HepG2 (cell line): ENCODE data around the gene ERMAP. TPM values are rescaled to one million over a fixed set of nuclear protein-coding genes. Genes with fewer than 3 reads are reported as not detected.

Experiments
- ATAC-seq: fragments of 200-7000 bp; cut with Tn5 transposase; 3 replicates; pipeline ENCODE4 v1.9.1; 2020; ENCODE audit warnings: mild to moderate bottlenecking, moderate library complexity
- BruUV-seq: library from RNA; stranded (reverse); fragments of 400-500 nt; replicated peaks from 2 replicates; lab custom pipeline; 2021; lab: Mats Ljungman, UMichigan
- CTCF ChIA-PET: fragments of 300-600 bp; formaldehyde crosslinking; extraction: SDS; loops from one replicate; lab custom pipeline; 2021; ENCODE audit warnings: low total read pairs, inconsistent platforms, low intra/inter-chr PET ratio; lab: Yijun Ruan, JAX
- POLR2A ChIA-PET: fragments of 350-600 bp; sonication (Branson Sonifier 250); formaldehyde crosslinking; loops from one replicate; lab custom pipeline; 2020; ENCODE audit warnings: antibody characterized with exemption, inconsistent platforms; lab: Yijun Ruan, JAX
- DNase-seq: peaks from one replicate; pipeline ENCODE4 v3.0.0-alpha.2; 2015; ENCODE audit warnings: low spot score
- FAIRE-seq: peaks from 3 replicates; lab custom pipeline; 2011; peaks lifted over from hg19 to GRCh38; lab: Jason Lieb, UNC
- H2AFZ ChIP-seq: one replicate; pipeline ENCODE4 v1.6.1; 2011; ENCODE audit warnings: low read length, inconsistent platforms
- H3K27ac ChIP-seq: fragments of 300-600 bp; 3 replicates; pipeline ENCODE4 v1.8.0; 2011; ENCODE audit warnings: mixed run types, mild to moderate bottlenecking, mixed read lengths, low read length, inconsistent platforms; ENCODE audit not compliant: insufficient read depth; ENCODE audit errors: extremely low read length
- H3K27me3 ChIP-seq, 2 experiments: fragments of 200-600 bp in 1 of 2; 2 replicates in 1 of 2; 3 replicates in 1 of 2; pipeline versions ENCODE4 v1.6.0 to v1.8.0; 2011; ENCODE audit warnings: low read length in 2 of 2, mild to moderate bottlenecking in 2 of 2, moderate library complexity in 2 of 2, inconsistent platforms in 1 of 2; ENCODE audit not compliant: insufficient read depth in 2 of 2, control insufficient read depth in 1 of 2
- H3K36me3 ChIP-seq, 2 experiments: fragments of 200-600 bp in 1 of 2; replicated peaks in 1 of 2; 2 replicates in 1 of 2; 3 replicates in 1 of 2; pipeline versions ENCODE4 v1.5.1 to v1.8.0; 2011; ENCODE audit warnings: low read length in 2 of 2, inconsistent platforms in 1 of 2; ENCODE audit not compliant: insufficient read depth in 2 of 2, control insufficient read depth in 1 of 2
- H3K4me1 ChIP-seq: 2 replicates; pipeline ENCODE4 v1.5.1; 2012; ENCODE audit warnings: low read length, inconsistent platforms; ENCODE audit not compliant: insufficient read depth
- H3K4me2 ChIP-seq: 2 replicates; pipeline ENCODE4 v1.6.0; 2011; ENCODE audit warnings: low read depth, low read length, inconsistent platforms
- H3K4me3 ChIP-seq, 3 experiments: fragments of 200-600 bp in 1 of 3; sonication (generic), shearing (Covaris generic) in 1 of 3; replicated peaks in 1 of 3; 2 replicates each; pipeline ENCODE4 v1.5.1; 2011 to 2016; ENCODE audit warnings: low read length in 3 of 3, inconsistent platforms in 2 of 3, low read depth in 2 of 3, mild to moderate bottlenecking in 2 of 3, control low read depth in 1 of 3, mixed read lengths in 1 of 3; ENCODE audit not compliant: insufficient read depth in 1 of 3
- H3K79me2 ChIP-seq: one replicate; pipeline ENCODE4 v1.6.1; 2011; ENCODE audit warnings: low read length, inconsistent platforms; ENCODE audit not compliant: insufficient read depth
- H3K9ac ChIP-seq: 2 replicates; pipeline ENCODE4 v1.6.0; 2011; ENCODE audit warnings: mild to moderate bottlenecking, low read depth, low read length, inconsistent platforms; ENCODE audit not compliant: insufficient read depth
- H3K9me3 ChIP-seq: 2 replicates; pipeline ENCODE4 v1.5.1; 2012; ENCODE audit warnings: mild to moderate bottlenecking, low read length
- H4K20me1 ChIP-seq: 2 replicates; pipeline ENCODE4 v1.6.0; 2011; ENCODE audit warnings: inconsistent platforms, mild to moderate bottlenecking, low read length, moderate library complexity; ENCODE audit not compliant: insufficient read depth
- AGO2 ChIP-seq: fragments of 200-400 bp; formaldehyde crosslinking; optimal IDR thresholded peaks from 2 replicates; pipeline ENCODE3; 2017; ENCODE audit warnings: mild to moderate bottlenecking, low read depth, low read length, moderate library complexity
- FOXM1 ChIP-seq: sonication (generic); formaldehyde crosslinking; IDR thresholded peaks from 2 replicates; pipeline ENCODE4 v1.5.0; 2020; ENCODE audit warnings: missing genetic modification reagents
- KAT7 ChIP-seq: IDR thresholded peaks from 2 replicates; pipeline ENCODE4 v1.6.1; 2018; ENCODE audit warnings: borderline replicate concordance, missing compliant biosample characterization
- MAZ ChIP-seq, 2 experiments: sonication (generic) in 1 of 2; formaldehyde crosslinking in 1 of 2; IDR thresholded peaks; 2 replicates each; pipeline versions ENCODE4 v1.5.0 to v1.6.1; 2012 to 2020; ENCODE audit warnings: low read depth in 2 of 2, mild to moderate bottlenecking in 2 of 2, borderline replicate concordance in 1 of 2, improper control_type of control experiment in 1 of 2, low read length in 1 of 2, missing genetic modification reagents in 1 of 2, moderate library complexity in 1 of 2
- PAF1 ChIP-seq: IDR thresholded peaks from 2 replicates; pipeline ENCODE4 v1.6.1; 2016; ENCODE audit warnings: missing genetic modification reagents, missing compliant biosample characterization
- RBFOX2 ChIP-seq: fragments of 200-400 bp; formaldehyde crosslinking; IDR thresholded peaks from 2 replicates; pipeline ENCODE4 v1.6.1; 2017; ENCODE audit warnings: low read depth, mild to moderate bottlenecking, low read length
- RBM22 ChIP-seq: fragments of 200-400 bp; formaldehyde crosslinking; optimal IDR thresholded peaks from 2 replicates; pipeline ENCODE3; 2017; ENCODE audit warnings: mild to moderate bottlenecking, low read length, moderate library complexity
- ZNF879 ChIP-seq: sonication (generic); formaldehyde crosslinking; IDR thresholded peaks from 2 replicates; pipeline ENCODE4 v1.8.1; 2023; ENCODE audit warnings: missing genetic modification reagents
- WGBS: methylation state at CpG from one replicate; pipeline ENCODE4 v1.1.6; 2017; ENCODE audit warnings: low lambda C conversion rate; 5-methylcytosine and 5-hydroxymethylcytosine counted together
- in situ Hi-C: cut with HindIII; loops from 2 replicates; pipeline ENCODE4 v1.10.0; 2017; ENCODE audit warnings: low pct_unique_long_range_greater_than_20kb; ENCODE audit not compliant: extremely low pct_ligation_motif_present
- intact Hi-C: fragments of 100-400 bp; cut with micrococcal nuclease; formaldehyde crosslinking; loops from one replicate; pipeline ENCODE4 v1.10.0; 2022; ENCODE audit not compliant: unreplicated experiment
- polyA plus RNA-seq, 8 experiments: library from polyadenylated mRNA; depleted of rRNA in 3 of 8; stranded (reverse) in 7 of 8; unstranded in 1 of 8; fragments of >200 nt; fragmentation: Illumina TruSeq in 4 of 8; extraction: Trizol in 4 of 8; gene quantifications; 2 replicates each; pipeline versions ENCODE4 v1.2.1 to v1.2.3, GENCODE V29; 2011 to 2016; ENCODE audit warnings: low read depth in 4 of 8, missing spikeins in 1 of 8, mixed read lengths in 1 of 8; ENCODE audit not compliant: insufficient read depth in 1 of 8
- total RNA-seq, 5 experiments: library from RNA; depleted of rRNA; stranded (reverse); fragments of >200 nt; fragmentation: Illumina TruSeq; extraction: Trizol; gene quantifications; 2 replicates each; pipeline ENCODE4 v1.2.3, GENCODE V29; 2016; ENCODE audit warnings: low read depth in 1 of 5
- TF ChIP-seq, protein P1 (sequence below): sonication (generic); formaldehyde crosslinking; IDR thresholded peaks from 2 replicates; pipeline ENCODE4 v1.5.0; 2020; ENCODE audit warnings: mild to moderate bottlenecking, missing genetic modification reagents, borderline replicate concordance
- TF ChIP-seq, protein P2 (sequence below): sonication (generic); formaldehyde crosslinking; IDR thresholded peaks from 2 replicates; pipeline ENCODE4 v1.5.1; 2020; ENCODE audit warnings: mild to moderate bottlenecking, missing genetic modification reagents, moderate library complexity

ERMAP gene
- total and polyA plus RNA-seq, 2 of the 13 experiments (the other 11 are each of a cell fraction or from before 2014, with no cell fraction given), result 2.2 to 4.4 TPM

DNA sequence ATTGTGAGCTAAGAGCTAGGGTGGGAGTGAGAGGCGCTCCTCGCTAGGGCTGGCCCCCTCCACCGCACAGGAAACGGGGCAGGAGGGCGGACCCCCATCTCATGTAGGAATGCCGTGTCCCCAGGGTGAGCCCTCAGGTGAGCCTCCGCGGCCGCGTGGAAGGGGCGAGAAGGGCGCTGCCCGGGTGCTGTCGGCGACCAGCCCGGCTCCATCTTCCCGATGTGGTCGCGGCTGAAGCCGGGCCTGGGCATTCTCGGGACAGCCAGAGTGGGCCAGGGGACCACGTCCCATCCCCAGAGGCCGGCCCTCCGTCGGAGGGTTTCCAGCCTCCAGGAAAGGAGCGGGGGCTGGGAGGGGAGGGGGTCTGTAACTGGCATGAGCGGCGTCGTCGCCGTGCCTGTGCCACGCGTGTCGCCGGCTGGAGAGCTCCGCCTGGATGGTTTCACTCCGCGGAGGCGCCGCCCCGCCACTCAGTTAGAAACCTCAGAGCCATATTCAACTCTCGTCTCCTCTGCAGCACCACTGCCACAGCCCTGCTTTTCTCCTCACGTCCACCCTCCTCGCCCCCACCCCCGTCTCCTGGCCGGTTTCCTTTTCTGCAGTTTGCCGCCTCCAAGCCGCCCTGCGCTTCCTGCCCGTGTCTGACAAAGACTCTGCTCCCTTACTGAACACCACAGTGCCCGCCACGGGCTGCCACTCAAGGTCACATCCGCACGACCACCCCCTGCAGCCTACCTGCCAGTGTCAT lies 31.8 kb upstream of the ERMAP start, which contains the start of gene TMEM269:
Gene TMEM269 (plus strand): TSS at position 46 of the 748 bp plus-strand sequence. CDS start 4,903 bp downstream, outside the sequence.
- H3K9me3 ChIP-seq, result no peaks in the 10 kb centered on the region
- no peaks in the 10 kb centered on the region for H3K79me2 ChIP-seq
- H2AFZ ChIP-seq, result no peak within 1 kb of the TSS
- TF ChIP-seq FOXM1 (CRISPR knock-in tag), result no peak
- no peak for TF ChIP-seq ZNF879
- TF ChIP-seq RBFOX2, result peak; percentile 39; the same call in 1 of the 2 replicates
- TF ChIP-seq, protein P1, sequence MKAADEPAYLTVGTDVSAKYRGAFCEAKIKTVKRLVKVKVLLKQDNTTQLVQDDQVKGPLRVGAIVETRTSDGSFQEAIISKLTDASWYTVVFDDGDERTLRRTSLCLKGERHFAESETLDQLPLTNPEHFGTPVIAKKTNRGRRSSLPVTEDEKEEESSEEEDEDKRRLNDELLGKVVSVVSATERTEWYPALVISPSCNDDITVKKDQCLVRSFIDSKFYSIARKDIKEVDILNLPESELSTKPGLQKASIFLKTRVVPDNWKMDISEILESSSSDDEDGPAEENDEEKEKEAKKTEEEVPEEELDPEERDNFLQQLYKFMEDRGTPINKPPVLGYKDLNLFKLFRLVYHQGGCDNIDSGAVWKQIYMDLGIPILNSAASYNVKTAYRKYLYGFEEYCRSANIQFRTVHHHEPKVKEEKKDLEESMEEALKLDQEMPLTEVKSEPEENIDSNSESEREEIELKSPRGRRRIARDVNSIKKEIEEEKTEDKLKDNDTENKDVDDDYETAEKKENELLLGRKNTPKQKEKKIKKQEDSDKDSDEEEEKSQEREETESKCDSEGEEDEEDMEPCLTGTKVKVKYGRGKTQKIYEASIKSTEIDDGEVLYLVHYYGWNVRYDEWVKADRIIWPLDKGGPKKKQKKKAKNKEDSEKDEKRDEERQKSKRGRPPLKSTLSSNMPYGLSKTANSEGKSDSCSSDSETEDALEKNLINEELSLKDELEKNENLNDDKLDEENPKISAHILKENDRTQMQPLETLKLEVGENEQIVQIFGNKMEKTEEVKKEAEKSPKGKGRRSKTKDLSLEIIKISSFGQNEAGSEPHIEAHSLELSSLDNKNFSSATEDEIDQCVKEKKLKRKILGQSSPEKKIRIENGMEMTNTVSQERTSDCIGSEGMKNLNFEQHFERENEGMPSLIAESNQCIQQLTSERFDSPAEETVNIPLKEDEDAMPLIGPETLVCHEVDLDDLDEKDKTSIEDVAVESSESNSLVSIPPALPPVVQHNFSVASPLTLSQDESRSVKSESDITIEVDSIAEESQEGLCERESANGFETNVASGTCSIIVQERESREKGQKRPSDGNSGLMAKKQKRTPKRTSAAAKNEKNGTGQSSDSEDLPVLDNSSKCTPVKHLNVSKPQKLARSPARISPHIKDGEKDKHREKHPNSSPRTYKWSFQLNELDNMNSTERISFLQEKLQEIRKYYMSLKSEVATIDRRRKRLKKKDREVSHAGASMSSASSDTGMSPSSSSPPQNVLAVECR (CRISPR knock-in tag), result no peak
- TF ChIP-seq MAZ (IDR thresholded peaks at IDR 0.05; ENCODE audit: borderline replicate concordance, low read depth, low read length), result no peak
- TF ChIP-seq MAZ (CRISPR knock-in tag; IDR thresholded peaks at IDR 0.05; ENCODE audit: low read depth), result no peak
- no peak for TF ChIP-seq RBM22
- TF ChIP-seq, protein P2, sequence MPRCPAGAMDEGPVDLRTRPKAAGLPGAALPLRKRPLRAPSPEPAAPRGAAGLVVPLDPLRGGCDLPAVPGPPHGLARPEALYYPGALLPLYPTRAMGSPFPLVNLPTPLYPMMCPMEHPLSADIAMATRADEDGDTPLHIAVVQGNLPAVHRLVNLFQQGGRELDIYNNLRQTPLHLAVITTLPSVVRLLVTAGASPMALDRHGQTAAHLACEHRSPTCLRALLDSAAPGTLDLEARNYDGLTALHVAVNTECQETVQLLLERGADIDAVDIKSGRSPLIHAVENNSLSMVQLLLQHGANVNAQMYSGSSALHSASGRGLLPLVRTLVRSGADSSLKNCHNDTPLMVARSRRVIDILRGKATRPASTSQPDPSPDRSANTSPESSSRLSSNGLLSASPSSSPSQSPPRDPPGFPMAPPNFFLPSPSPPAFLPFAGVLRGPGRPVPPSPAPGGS (CRISPR knock-in tag), result no peak
- no peak for TF ChIP-seq PAF1 (CRISPR knock-in tag)
- TF ChIP-seq AGO2, result peak; percentile 87
- TF ChIP-seq KAT7, result no peak
- POLR2A ChIA-PET, result interaction anchor here (3.2 kb wide), 1 partner anchor 18 kb away, joined by 9 read pairs; the partner anchor contains the start of genes C1orf50 and P3H1
- H3K9ac ChIP-seq, result no peak within 1 kb of the TSS
- WGBS, result 97% methylated on average over 46 of the region's 54 CpGs
- no peaks in the 10 kb centered on the region for H3K27me3 ChIP-seq
- CTCF ChIA-PET, result no interaction called here
- DNase-seq (no peak), FAIRE-seq (no peak), ATAC-seq (no peak; the same call in 2 of the 3 replicates)
- no peak within 1 kb of the TSS for H3K4me2 ChIP-seq
- H3K4me3 ChIP-seq, result no peak within 1 kb of the TSS
- no TSS peak for BruUV-seq
- no peaks in the 10 kb centered on the region for H4K20me1 ChIP-seq
- in situ Hi-C loops (no loop called here), intact Hi-C loops (no loop called here)
- no peak within 1 kb of the TSS for H3K27ac ChIP-seq
- H3K4me1 ChIP-seq, result no peaks in the 10 kb centered on the region
- H3K36me3 ChIP-seq, result peaks cover 0 to 11% of the 10 kb centered on the region in 2 experiments; a peak in 2 of 5 replicates
